DOHH2 (cell line): ENCODE results near the gene CWC15.

Experiments used
- CTCF ChIP-seq: fragments of 200-600 bp; sonication (generic); IDR thresholded peaks from one replicate; pipeline ENCODE4 v1.5.1; 2014; ENCODE audit warnings: antibody characterized with exemption, mild to moderate bottlenecking, low read depth, low read length; ENCODE audit not compliant: poor library complexity, severe bottlenecking
- EZH2phosphoT487 ChIP-seq: fragments of 200-600 bp; sonication (generic); IDR thresholded peaks from 2 replicates; pipeline ENCODE4 v1.6.1; 2017; ENCODE audit warnings: borderline replicate concordance, mild to moderate bottlenecking, antibody characterized with exemption, low read length, moderate library complexity, mixed read lengths

GRCh38 chr11:94926698-94927237, 46.6 kb downstream of the CWC15 start:
- TF ChIP-seq CTCF (no peak), EZH2phosphoT487 (no peak)
